GM18505 (cell line): ENCODE data around the gene STARD3NL.
"Not testable (repeated sequence)": the region's sequence is repeated elsewhere in the genome, so short reads cannot be mapped to it uniquely, and the experiment has no call there.

Experiments
- ATAC-seq: cut with Tn5 transposase; IDR thresholded peaks from one replicate; pipeline ENCODE4 v1.9.1; 2021; ENCODE audit not compliant: unreplicated experiment
- POLR2A ChIP-seq: IDR thresholded peaks from 4 replicates; pipeline ENCODE4 v1.6.1; 2011; ENCODE audit warnings: borderline replicate concordance; ENCODE audit not compliant: insufficient read depth, insufficient read length; ENCODE audit errors: extremely low read depth

Gene STARD3NL

GRCh38 chr7:38220452-38220851, 42.4 kb downstream of the STARD3NL start:
- TF ChIP-seq POLR2A = no peak
- ATAC-seq = no peak

GRCh38 chr7:38222481-38223096, 44.5 kb downstream of the STARD3NL start:
- TF ChIP-seq POLR2A = no peak
- ATAC-seq = no peak

GRCh38 chr7:38223306-38223705, 45.3 kb downstream of the STARD3NL start:
- no peak for ATAC-seq
- TF ChIP-seq POLR2A = no peak

GRCh38 chr7:38224392-38224791, 46.3 kb downstream of the STARD3NL start:
- no peak for TF ChIP-seq POLR2A
- no peak for ATAC-seq

GRCh38 chr7:38229386-38229785, 51.3 kb downstream of the STARD3NL start:
- ATAC-seq = no peak
- no peak for TF ChIP-seq POLR2A

- no peak for ATAC-seq
- TF ChIP-seq POLR2A = no peak
These were observed 52.0 kb downstream of the STARD3NL start for GRCh38 chr7:38229884-38230642.

- no peak for TF ChIP-seq POLR2A
These were observed 54.7 kb downstream of the STARD3NL start for GRCh38 chr7:38232502-38233366.

GRCh38 chr7:38234759-38235158, 56.7 kb downstream of the STARD3NL start:
- not testable (repeated sequence) for ATAC-seq

More at GRCh38 chr7:38232502-38233366, 54.7 kb downstream of the STARD3NL start:
- peak; percentile 84 for ATAC-seq

GRCh38 chr7:38235606-38236005, 57.6 kb downstream of the STARD3NL start:
- no peak for TF ChIP-seq POLR2A
- no peak for ATAC-seq

GRCh38 chr7:38239129-38239528, 61.1 kb downstream of the STARD3NL start:
- not testable (repeated sequence) for ATAC-seq

GRCh38 chr7:38241071-38241470, 63.0 kb downstream of the STARD3NL start:
- TF ChIP-seq POLR2A = no peak
- no peak for ATAC-seq

- no peak for TF ChIP-seq POLR2A
- no peak for ATAC-seq
These were observed 64.8 kb downstream of the STARD3NL start for GRCh38 chr7:38242814-38243213.

GRCh38 chr7:38243345-38243744, 65.3 kb downstream of the STARD3NL start:
- not testable (repeated sequence) for ATAC-seq

GRCh38 chr7:38244516-38244915, 66.5 kb downstream of the STARD3NL start:
- no peak for TF ChIP-seq POLR2A
- no peak for ATAC-seq
